HG03342 (cell line): ENCODE data around the gene NACC2.

ENCODE experiments used
- ATAC-seq: cut with Tn5 transposase; IDR thresholded peaks from one replicate; pipeline ENCODE4 v1.9.1; 2021; ENCODE audit warnings: mild to moderate bottlenecking, moderate library complexity; ENCODE audit not compliant: unreplicated experiment

NACC2 gene

GRCh38 chr9:136058084-136058483 lies 37.0 kb downstream of the NACC2 start:
- no peak for ATAC-seq

- no peak for ATAC-seq
Measured at GRCh38 chr9:136057236-136058081, 37.6 kb downstream of the NACC2 start.

DNA sequence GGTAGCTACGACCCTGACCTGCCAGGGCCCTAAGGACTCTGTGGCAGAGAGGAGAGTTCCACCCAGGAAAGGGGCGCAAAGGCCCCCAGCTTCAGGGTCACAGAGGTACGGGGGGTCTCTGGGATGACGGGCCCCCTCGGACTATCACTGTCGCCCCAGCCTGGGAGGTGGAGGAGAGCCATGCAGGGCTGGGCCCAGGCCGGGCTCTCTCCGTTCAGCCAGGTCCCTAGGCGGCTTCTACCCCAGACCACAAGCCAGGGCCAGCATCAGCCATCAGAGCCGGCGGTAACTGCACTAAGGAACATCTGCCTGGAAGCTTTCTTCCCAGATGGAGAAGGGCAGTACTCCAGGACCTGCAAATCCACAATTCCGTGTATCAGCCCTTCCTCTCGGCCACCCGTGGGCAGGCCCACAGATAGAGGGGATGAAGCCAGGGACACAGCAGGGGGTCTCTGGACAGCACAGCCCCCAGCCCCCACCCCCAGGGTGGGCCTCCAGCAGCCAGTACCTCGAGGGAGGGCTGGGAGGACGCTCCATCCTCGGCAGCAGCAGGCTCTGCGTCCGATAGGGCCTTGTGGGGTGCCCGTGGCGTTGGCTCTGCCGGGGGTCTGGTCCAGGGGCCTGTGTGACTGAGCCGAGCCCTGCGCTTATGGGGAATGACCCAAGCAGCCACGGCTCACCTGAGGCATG lies 38.4 kb downstream of the NACC2 start:
- no peak for ATAC-seq

DNA sequence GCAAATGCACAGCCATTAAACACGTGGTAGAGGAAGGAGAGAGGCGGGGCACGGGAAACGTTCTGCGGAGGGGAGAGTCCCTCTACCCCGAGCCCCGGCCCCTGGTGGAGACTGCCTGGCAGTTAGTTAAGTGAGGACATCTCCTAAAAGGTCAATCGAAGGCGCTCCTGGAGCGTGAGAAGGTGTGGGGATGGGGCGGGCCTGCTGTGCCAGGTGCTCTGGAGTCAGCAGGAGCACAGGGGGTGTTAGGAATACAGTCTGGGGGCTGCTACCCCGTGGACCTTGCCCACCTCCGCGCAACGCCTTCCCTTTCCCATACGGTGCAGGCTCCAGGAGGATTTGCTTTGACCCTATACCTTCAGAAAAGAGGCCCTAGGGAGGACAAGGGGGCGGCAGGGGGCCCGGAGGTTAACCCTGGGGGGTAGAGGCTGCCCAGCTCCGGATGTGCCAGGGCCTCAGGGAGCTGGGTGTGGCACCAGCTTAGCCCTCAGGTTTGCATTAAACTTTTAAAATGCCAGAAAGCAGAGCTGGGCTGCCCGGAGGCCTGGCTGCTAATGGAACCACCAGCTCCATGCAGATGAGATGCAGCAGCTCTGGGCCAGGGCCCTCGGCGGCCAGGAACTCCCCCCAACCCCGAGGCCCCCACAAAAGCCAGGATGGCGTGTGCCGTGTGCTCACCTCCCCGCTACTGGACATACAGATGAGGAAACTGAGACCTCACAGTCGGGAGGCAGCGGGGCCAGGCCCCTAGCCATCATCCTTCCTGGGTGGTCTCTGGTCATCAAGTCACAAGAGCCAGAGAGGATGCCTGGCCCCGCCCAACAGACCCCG lies 39.2 kb downstream of the NACC2 start:
- no peak for ATAC-seq

DNA sequence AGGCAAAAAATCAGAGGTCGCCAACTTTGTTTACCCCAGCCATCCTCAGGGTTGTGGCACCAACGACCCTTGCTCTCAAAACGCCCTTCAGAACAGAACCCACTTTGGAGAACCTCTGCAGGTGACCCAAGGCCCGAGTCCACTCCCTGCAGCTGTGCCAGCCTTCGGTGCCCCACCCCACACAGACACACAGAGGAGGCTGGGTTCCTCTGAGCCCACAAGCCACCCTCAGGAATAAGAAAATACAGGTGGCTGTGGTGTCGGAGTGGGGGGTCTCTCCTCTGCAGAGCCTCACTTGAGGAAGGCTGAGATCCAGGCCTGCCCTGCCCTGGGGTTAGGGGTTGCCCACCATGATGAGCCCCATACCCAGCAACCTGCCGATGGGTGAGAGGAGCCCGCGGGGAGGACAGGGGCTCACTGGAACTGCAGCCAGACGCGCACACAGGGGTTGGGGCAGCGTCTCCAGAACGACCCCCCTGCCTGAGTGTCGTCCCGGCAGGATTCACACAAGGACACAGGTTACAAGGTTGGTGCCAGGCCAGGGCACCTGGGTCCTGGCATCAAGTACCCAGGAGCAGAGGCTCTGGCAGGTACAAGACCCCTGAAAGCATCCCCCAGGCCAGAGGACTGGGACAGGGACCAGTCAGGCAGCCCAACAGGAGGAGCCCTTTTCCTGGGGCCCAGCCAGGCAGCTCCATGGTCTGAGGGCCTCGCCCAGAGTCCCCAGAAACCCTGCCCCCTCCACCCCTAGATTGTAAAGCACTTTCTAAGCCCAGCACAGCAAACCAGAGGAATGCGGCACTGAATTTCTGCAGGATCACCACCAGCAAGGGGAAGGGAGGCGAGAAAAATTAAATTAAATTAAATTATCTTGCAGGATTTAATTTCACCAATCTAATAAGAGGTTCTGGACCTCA lies 40.0 kb downstream of the NACC2 start:
- ATAC-seq = no peak

DNA sequence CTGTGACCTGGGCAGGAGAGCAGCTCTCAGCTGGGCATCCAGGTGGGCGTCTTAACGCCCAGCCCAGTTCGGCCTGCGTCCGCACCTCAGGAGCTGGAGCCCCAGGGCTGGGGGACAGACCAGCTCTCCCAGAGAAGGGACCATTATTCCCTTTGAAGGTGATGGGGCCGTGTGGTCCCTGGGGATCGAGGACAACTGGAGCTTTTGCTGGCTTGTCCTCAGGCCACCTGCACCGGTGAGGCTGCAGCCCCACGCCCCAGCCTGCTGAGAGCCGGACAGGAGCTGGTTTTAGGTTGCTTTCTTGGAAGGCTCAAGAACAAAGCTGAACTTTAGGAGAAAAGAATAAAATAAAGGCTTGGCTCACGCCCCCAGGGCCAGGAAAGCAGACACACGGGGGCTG lies 40.9 kb downstream of the NACC2 start:
- no peak for ATAC-seq

DNA sequence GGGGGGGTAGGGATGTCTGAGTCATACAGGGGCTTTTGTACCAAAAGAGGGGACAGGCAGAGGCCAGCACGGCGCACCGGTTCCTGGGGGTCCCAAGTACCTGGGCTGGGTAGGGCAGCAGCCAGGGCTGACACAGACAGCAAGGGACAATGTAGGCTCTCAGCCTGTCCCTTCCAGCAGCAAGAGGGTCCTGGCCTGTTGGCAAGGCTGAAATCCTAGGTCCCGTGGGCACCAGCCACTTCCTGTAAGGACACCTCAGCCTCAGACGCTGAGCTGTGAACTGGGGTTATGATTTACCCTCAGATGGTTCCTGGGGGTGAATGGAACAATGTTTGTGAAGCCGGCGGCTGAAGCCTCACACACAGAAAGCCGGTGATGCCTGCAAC lies 41.3 kb downstream of the NACC2 start:
- ATAC-seq = no peak

DNA sequence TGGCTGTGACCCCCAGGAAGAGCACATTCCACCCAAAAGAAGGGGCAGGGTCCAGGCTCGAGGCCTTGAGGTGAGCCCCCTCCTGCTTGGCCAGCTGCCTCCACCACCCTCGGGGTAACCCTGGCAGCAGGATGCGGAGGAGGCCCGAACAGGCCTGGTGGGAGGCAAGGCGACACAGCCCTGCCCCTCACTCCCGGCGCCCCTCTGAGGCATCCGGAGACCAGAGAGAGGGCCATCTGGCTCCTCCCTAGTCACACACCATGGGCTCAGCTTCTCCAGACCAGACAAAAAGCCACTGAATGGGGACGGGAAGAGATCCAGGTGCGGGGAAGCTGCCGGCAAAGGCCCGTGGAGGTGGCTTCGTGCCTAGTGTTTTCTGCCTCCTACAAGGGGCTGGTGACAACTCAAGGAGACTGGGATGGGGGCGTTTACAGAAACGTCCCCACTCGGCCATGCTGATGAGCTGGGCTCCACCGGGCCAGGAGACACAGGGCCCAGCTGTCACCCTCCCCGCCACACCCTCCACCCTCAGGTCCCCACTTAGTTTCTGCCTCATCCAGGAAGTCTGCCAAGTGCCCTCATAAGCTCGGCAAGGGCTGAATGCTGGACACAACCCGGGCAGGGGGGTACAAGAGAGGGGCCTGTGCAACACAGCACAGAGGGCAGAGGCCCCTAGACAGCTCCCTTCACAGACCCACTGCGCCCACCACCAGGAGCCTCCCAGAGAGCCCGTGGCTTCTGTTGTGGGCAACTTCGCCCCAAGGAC lies 41.9 kb downstream of the NACC2 start:
- ATAC-seq = no peak

DNA sequence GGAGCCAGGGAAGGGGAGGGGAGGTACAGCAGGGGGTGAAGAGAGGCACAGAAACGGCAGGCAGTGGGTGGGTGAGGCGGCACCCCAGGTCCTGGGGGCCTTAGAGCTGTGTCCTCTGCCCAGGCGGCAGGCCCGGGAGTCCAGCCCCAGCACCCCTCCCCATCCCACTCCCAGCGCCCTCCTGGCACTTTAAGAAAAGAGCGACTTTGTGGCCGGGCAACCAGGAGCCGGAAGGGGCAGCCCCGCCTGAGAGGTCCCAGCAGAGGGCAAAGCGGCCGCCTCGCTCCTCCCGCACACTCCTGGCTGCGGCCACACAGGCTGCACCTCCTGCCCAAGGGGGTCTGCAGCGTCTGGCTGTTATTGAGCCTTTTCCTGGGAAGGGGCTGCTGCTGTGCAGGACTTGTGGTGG lies 42.6 kb downstream of the NACC2 start:
- no peak for ATAC-seq

DNA sequence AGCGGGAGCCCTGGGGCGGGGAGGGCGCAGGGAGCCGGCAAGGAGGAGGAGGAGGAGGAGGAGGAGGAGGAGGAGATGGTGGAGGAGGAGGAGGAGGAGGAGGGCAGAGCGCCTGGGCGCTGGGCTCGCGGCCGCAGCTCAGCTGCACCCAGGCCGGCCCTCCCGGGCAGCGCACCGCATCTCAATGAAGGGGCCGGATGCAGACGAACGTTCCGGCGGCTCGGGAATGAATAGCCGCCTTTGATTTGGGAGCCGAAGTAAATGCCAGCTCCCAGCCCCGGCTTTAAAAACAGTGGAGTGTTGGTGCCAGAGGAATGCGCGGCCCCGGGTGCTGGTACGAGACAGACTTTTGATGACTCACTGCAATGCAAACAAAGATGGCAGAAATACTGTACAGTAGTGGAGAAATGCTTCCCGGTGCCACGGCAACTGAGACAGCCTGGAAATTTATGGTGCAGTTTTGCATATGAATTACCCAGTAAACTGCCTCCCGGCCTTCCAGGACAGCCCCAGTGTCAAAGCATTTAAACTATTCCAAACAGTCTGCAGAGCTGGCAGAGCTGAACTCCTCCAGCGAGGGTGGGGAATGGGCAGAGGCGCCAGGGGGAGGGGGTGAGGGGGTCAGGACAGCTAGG lies 43.1 kb downstream of the NACC2 start:
- ATAC-seq = no peak

DNA sequence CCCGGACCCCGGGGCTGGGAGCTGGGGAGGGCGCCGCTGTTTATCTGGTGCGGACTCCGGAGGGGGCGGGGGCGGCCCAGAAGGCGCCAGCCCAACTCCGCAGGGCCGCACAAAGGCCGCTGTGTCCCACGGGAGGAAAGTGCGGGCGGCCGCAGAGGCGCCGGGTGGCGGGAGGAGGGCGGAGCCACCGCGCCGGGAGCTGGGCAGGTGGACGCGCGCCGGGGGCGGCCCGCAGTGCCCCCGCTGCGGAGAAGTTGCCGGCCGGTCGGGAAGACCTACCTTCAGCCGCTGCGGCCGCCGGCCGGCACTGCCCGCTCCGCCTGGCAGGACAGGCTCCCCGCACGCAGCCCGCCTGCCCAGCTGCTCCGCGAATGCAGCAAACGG lies 43.6 kb downstream of the NACC2 start:
- ATAC-seq = no peak

DNA sequence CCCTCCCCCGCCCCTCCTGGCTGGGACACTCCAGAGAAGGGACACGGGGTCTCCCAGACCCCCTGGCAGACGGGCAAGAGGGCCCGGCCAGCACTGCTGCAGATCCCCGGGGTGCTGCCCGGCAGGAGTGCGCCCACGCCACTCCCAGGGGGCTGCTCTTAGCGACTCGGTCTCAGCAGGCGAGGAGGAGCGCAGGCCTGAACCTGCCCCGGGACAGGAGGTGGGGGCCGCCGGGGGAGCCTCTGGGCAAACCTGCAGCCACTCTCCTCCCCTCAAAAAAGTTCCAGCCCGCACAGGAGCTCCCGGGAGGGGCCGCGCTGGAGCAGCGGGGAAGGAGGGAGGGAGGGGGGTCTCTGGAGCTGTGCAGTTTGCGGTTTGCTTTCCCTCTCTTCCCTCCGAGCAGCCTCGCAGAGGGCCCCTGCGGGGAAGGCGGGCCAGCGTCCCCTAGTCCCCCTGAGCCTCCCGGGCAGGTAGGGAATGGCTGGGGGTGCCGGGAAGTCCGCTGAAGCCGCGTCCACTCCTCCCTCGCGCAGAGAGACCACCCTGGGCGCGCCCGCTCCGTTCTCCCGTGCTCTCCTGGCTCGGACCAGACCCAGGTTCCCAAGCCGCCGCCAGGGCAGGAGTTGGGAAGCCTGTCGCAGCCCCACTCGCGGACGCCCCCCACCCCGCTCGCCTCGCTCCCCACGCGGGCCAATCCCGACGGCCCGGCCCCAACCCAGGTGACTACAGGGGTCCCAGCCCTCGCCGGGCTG lies 44.2 kb downstream of the NACC2 start:
- ATAC-seq = no peak

DNA sequence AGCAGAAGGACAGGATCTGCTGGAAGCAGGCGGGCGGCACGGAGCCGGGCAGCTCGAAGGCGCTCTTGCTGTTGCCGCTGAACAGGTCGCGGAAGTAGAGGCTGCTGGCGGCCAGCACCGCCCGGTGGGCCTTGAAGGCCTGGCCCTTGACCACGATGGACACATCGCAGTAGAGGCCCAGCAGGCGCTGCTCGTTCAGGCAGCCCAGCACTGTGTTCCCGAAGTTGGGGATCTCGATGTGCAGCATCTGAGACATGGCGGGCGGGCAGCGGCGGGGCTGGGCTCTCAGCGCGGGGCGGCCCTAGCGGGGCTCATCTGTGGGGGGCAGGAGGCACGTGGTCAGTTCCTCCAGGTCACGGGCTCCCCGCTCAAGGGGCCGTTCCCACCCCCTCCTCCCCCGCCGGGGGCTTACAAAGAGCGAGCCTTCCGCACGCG lies 44.8 kb downstream of the NACC2 start:
- no peak for ATAC-seq

DNA sequence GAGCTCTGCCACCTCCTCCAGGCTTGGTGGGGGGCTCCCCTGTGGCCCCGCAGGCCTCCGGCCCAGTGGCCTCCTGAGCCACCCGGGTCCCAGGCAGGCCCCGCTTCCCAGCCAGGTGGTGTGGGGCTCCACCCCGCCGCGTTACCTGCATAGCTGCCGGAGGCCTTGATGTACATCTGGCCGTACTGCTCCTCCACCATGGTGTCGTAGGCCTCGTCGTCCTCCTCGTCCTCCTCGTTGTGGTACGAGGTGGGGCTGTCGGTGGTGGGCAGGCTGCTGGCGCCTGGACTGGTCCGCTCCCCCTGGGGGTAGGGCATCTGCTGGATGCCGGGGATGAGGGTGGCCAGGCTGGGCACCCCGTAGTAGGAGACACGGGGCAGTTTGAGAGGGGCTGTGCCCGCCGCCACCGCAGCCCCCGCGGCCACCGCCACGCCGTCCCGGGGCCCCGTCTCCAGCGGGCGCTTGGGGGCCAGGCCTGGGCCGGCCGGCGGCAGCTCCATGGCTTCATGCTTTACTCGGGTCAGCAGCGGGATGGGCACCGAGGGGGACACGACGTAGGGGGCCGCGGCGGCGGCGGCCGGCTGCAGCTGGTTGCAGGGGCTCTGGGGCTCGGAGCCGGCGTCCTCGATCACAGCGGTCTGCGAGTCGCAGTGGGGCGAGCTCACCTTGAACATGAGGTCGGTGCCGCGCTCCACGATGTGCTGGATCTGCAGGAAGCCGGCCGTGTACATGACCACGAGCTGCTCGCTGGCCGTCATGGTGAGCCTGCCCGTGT lies 45.4 kb downstream of the NACC2 start:
- ATAC-seq = no peak

GRCh38 chr9:136048560-136049411 lies 46.3 kb downstream of the NACC2 start:
- ATAC-seq = no peak

DNA sequence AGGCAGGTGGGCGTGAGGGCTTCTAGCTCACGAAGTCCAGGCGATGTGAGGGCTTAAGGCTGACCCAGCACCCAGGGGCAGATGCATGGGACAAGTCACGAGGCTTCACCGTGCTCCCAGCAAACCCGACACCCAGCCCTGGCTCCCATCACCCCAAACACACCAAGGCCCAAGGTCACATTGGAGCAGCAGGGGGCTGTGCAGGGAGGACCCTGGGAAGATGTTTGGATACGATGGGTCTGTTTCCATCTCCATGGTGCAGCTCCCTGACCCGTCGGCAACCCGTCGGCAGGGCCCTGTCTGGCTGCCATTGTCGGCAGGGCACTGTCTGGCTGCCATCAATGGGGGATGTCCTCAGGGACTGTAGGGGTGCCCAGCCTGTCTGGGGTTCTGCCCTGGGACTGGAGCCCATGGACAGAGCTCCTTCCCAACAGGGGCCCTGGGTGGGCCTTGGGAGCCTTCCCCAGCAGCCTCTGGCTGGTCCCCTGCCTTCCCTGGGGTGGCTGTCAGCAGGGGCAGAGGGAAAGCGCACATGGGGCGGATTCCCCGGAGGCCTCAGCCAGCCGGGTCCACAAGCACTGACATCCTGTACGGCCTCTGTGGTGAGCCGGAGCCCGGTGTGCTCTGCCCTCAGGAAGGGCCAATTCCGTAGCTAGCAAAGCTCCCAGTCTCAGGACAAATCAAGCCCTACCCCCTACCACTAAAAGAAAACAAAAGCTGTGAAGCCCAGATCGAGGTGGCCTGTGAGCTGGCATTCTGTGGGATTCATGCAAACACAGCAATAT lies 47.1 kb downstream of the NACC2 start:
- no peak for ATAC-seq
